KBM-7 (cell line): ENCODE measurements around the gene TBCC.
"Not testable (repeated sequence)": the region's sequence is repeated elsewhere in the genome, so short reads cannot be mapped to it uniquely, and the experiment has no call there.

Experiments used
- DNase-seq: peaks from one replicate; pipeline ENCODE4 v3.0.0-alpha.2; 2015
- in situ Hi-C: fragments of 300-500 bp; cut with MboI; formaldehyde crosslinking; loops from 2 replicates; pipeline ENCODE4 v1.14.3; 2020; ENCODE audit warnings: low sequenced_read_pairs, low pct_unique_long_range_greater_than_20kb, mixed read lengths

Gene TBCC

GRCh38 chr6:42707595-42707994, 38.3 kb downstream of the TBCC start:
- no peak for DNase-seq
- in situ Hi-C loops: no loop called here

GRCh38 chr6:42704937-42705374, 40.9 kb downstream of the TBCC start:
- in situ Hi-C loops: no loop called here
- DNase-seq: no peak

- in situ Hi-C loops: no loop called here
- no peak for DNase-seq
Measured at GRCh38 chr6:42704251-42704936, 41.5 kb downstream of the TBCC start.

GRCh38 chr6:42702786-42703185, 43.1 kb downstream of the TBCC start:
- in situ Hi-C loops, DNase-seq: not testable (repeated sequence)

- in situ Hi-C loops: no loop called here
- DNase-seq: no peak
Measured at GRCh38 chr6:42702200-42702599, 43.7 kb downstream of the TBCC start.

- in situ Hi-C loops: no loop called here
- no peak for DNase-seq
Measured at GRCh38 chr6:42698217-42698616, 47.7 kb downstream of the TBCC start.

- no peak for DNase-seq
- in situ Hi-C loops: no loop called here
Measured at GRCh38 chr6:42697268-42697655, 48.6 kb downstream of the TBCC start.

- DNase-seq: no peak
- in situ Hi-C loops: no loop called here
Measured at GRCh38 chr6:42696526-42697267, 49.2 kb downstream of the TBCC start.

GRCh38 chr6:42694586-42694985, 51.3 kb downstream of the TBCC start:
- in situ Hi-C loops: no loop called here

More at GRCh38 chr6:42694586-42694985, 51.3 kb downstream of the TBCC start:
- DNase-seq: no peak
